ENCODE data around the gene SDCBP2.

DNA sequence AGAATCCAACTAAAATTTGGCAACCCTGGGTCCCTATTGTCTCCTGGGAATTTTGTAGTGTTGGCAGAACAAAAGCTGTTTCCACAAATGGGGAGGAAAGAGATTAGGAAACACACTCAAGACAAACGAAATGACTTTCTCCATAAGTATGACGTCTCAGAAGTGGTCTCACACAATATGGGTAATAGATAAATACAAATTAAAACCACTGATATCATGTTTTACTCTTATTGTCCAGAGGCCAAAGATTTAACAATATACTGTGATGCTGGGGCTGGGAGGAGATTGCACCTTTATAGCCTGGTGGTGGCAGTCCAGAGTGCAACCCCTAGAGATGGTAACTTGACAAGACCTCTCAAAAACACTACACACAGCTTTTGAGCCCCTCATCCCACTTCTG lies 45.3 kb upstream of the SDCBP2 start:
- TF ChIP-seq ZNF263 (CRISPR knock-in tag; IDR thresholded peaks at IDR 0.05; ENCODE audit: low read depth) (no peak), IRF2 (CRISPR knock-in tag; IDR thresholded peaks at IDR 0.05; ENCODE audit: borderline replicate concordance, low read depth) (no peak), CTCF (IDR thresholded peaks at IDR 0.05) (no peak), IRF1 (CRISPR knock-in tag; IDR thresholded peaks at IDR 0.05) (no peak), USF2 (CRISPR knock-in tag; IDR thresholded peaks at IDR 0.05) (no peak), MLX (CRISPR knock-in tag; IDR thresholded peaks at IDR 0.05) (no peak), FOXK1 (CRISPR knock-in tag; IDR thresholded peaks at IDR 0.05) (no peak), CREM (CRISPR knock-in tag; IDR thresholded peaks at IDR 0.05) (no peak), ZNF416 (CRISPR knock-in tag; IDR thresholded peaks at IDR 0.05) (no peak), JUN (CRISPR knock-in tag; IDR thresholded peaks at IDR 0.05) (no peak), ESRRA (CRISPR knock-in tag; IDR thresholded peaks at IDR 0.05; ENCODE audit: borderline replicate concordance) (no peak), RELA (CRISPR knock-in tag; IDR thresholded peaks at IDR 0.05; ENCODE audit: borderline replicate concordance) (no peak)
- TF ChIP-seq, protein P1, sequence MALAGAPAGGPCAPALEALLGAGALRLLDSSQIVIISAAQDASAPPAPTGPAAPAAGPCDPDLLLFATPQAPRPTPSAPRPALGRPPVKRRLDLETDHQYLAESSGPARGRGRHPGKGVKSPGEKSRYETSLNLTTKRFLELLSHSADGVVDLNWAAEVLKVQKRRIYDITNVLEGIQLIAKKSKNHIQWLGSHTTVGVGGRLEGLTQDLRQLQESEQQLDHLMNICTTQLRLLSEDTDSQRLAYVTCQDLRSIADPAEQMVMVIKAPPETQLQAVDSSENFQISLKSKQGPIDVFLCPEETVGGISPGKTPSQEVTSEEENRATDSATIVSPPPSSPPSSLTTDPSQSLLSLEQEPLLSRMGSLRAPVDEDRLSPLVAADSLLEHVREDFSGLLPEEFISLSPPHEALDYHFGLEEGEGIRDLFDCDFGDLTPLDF (CRISPR knock-in tag; IDR thresholded peaks at IDR 0.05): no peak
- TF ChIP-seq, protein P2, sequence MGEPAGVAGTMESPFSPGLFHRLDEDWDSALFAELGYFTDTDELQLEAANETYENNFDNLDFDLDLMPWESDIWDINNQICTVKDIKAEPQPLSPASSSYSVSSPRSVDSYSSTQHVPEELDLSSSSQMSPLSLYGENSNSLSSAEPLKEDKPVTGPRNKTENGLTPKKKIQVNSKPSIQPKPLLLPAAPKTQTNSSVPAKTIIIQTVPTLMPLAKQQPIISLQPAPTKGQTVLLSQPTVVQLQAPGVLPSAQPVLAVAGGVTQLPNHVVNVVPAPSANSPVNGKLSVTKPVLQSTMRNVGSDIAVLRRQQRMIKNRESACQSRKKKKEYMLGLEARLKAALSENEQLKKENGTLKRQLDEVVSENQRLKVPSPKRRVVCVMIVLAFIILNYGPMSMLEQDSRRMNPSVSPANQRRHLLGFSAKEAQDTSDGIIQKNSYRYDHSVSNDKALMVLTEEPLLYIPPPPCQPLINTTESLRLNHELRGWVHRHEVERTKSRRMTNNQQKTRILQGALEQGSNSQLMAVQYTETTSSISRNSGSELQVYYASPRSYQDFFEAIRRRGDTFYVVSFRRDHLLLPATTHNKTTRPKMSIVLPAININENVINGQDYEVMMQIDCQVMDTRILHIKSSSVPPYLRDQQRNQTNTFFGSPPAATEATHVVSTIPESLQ (CRISPR knock-in tag; IDR thresholded peaks at IDR 0.05): no peak
